Cardiac septum (tissue), 1 donor: ENCODE measurements around the gene MAP4K1. TPM values are rescaled to one million over a fixed set of nuclear protein-coding genes. Genes with fewer than 3 reads are reported as not detected.

Source experiments
- DNase-seq: peaks from one replicate; pipeline ENCODE4 v3.0.0-alpha.2; 2020; ENCODE audit warnings: low spot score
- intact Hi-C: fragments of 100-400 bp; cut with DNase I; formaldehyde crosslinking; loops from one replicate; pipeline ENCODE4 v1.14.0; 2022
- total RNA-seq: library from RNA; stranded (reverse); fragmentation: NEBNext Ultra II Directional; extraction: Animal tissue kit (Norgen Biotek cat#: 25700); gene quantifications from one replicate; pipeline ENCODE4 v1.2.1, GENCODE V29; 2021
- donor health status: DM: no; HTN: no; CAD: no.

MAP4K1 gene
- total RNA-seq, 1 donor from 2014 or later, result 1.5 TPM

- no peak for DNase-seq
- intact Hi-C loops, result no loop called here
Observed at GRCh38 chr19:38654628-38655055, 36.9 kb upstream of the MAP4K1 start.

DNA sequence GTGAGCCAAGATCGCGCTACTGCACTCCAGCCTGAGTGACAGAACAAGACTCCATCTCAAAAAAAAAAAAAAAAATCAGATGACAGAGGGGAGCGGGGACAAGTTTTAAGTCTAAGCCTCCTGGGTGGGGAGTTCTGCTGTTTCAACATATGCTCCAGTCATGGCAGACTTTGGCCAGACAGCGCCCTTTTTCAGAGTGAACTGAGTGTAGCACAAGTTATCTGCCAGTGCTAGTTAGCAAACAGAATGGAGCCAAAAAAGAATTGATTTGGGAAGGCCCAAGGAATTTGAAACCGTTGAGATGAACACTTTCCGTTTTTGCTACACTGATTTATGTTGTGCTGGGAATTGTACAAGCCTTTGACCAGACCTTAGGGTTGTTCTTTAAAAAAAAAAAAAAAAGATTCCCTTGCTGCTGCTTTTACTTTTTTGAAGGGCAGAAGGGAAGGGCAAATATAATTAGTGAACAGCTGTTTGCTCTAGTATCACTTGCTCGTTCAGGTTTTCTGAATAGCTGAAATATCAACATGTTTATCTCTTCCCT lies 35.3 kb upstream of the MAP4K1 start:
- intact Hi-C loops, result no loop called here
- no peak for DNase-seq

DNA sequence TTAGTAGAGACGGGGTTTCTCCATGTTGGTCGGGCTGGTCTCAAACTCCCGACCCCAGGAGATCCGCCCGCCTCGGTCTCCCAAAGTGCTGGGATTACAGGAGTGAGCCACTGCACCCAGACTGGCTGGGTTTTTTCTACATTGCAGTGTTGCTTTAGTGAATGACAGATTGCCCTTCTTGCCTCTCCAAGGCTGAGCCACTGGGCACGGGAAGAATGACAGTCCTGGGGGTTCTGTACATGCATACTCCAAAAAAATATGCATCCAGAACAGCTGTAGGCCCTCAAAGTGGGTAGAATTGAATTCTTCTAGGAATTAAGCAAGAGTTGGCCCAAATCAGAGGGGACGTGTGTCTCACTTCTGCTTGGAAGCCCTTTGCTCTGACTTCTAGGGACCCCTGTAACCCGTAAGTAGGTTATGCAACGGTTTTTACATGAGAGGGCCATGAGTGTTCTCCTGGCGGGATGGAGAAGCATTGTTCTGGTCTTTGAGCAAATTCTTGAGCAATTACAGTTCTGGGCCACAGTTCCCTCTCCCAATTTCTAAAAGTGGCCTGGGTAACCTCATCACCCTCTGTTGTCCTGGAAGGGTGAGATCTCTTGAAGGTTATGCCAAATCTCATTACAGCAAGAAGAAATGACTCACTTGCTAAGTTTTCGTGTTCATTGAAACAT lies 33.3 kb upstream of the MAP4K1 start:
- no peak for DNase-seq
- intact Hi-C loops, result loop anchor here (2.0 kb wide), 1 partner anchor 40 kb away; no protein-coding TSS in a partner anchor

DNA sequence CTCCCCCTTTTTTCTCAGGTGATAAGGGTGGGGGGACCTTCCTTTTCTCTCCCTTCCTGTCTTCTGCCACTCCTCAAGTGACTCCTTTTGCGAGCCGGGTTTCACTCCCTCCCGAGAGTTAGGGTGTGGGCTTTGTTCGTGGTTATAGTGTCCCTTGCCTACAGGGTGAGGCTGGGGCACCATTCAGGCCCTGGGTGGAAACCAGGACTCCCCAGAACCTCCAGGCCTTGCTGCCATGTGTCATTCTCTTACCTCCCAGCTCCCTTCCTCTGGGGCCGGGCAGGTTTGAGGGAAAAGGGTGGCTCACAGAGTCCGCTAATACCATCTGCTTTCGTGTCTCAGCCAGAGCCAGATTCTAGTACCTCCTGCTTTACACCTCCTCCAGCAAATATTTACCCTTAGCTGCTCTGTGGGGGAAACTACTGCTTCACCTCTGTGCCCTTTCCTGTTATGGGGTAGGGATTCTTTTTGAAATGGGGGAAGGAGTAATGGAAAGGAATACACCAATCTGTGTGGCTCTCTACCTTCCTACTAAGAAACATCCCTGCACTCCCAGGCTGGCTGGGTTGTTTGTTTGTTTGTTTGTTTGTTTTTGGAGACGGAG lies 32.5 kb upstream of the MAP4K1 start:
- DNase-seq, result no peak
- intact Hi-C loops, result loop anchor here (2.0 kb wide), 1 partner anchor 41 kb away; no protein-coding TSS in a partner anchor

GRCh38 chr19:38649305-38650171 lies 31.8 kb upstream of the MAP4K1 start:
- intact Hi-C loops, result loop anchor here (2.0 to 10.0 kb wide), 5 partner anchors 41 to 203 kb away; partner anchors contain the start of gene ECH1
- no peak for DNase-seq

DNA sequence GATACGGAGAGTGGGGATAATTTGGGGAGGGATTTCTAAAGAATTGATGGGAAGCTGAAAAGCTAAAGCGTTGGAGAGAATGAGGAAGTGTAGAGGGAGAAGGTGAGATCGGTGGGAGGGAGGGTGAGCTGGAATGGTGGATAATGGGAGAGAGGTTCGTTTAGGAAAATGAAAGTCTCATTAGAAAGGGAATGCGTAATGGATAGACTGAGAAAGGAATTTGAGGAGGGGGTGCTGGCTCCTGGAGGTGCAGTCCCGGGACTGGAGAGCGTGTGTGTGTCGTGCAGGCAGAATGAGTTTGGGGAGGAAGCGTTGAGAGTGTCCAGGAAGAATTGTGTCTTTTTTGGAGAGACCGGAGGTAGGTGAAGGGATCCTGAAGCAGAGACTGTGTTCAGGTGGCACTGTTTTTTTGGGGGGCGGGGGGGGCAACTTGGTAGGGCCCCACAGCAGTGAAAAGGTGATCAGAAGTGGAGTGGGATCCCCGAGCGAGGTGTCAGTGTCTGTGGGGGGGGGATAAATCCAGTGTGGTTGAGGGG lies 31.1 kb upstream of the MAP4K1 start:
- intact Hi-C loops, result loop anchor here (2.0 to 10.0 kb wide), 4 partner anchors 58 to 203 kb away; partner anchors contain the start of gene ECH1
- DNase-seq, result no peak

DNA sequence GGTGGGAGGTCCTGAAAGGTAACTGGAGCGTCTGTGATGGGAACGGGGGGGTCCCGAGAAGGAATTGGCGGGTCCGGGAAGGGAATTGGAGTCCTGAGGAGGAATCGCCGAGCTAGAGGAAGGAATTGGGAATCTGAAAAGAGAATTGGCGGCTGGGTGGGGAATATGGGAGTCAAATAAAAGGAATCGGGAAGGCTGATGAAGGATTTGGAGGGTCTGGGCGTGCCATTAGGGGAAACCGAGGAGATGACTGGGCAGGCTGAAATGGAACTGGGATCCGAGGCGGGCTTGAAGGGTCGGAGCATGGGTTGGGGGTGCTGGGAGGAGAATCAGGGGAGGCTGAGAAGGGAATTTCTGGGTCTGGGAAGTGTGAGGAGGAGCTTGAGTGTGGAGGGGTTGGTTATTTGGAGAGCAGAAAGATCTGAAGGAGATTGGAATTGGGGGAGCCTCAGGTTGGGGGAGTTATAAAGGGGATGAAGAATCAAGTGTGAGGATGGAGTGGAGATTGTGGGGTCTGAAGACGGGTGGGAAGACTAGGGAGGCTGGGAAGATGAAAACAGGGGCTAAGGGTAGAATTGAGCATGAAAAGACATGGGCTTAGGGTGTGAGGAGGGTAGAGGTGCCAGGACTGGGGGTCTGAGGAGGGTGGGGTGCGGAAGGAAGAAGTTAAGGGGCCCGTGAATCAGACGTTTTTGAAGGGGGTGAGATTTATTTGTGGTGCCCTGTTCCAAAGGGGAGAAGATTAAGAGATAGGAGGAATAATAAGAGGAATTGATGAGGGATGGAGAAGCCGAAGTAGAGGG lies 30.4 kb upstream of the MAP4K1 start:
- DNase-seq, result no peak
- intact Hi-C loops, result loop anchor here (2.0 to 10.0 kb wide), 4 partner anchors 59 to 204 kb away; partner anchors contain the start of gene ECH1

DNA sequence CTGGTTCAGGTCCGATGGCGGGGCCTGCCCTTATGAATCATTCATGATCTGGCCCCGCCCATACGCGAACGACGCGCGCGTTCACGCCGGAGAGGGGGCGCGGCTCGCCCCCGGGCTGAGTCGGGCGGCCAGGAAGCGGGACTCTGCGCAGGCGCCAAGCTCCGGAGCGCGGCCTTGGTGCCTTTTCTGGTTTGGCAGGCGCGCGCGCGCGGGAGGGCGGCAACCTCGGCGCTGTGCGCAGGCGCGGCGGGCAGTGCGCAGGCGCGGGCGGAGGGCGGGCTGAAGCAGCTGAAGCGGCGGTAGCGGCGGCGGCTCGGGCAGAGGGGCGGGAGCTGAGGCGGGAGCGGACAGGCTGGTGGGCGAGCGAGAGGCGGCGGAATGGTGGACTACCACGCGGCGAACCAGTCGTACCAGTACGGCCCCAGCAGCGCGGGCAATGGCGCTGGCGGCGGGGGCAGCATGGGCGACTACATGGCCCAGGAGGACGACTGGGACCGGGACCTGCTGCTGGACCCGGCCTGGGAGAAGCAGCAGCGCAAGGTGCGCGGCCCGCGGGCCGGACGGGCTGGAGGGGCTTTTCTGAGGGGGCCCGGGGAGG lies 29.7 kb upstream of the MAP4K1 start, which contains the start of gene ACTN4:
TSS of gene ACTN4 (plus strand) at position 282 of the 598 bp plus-strand sequence. CDS start at position 379, 97 bp downstream.
- intact Hi-C loops, result loop anchor here (5.0 to 10.0 kb wide), 3 partner anchors 60 to 205 kb away; partner anchors contain the start of gene ECH1
- DNase-seq, result peak; percentile 100

DNA sequence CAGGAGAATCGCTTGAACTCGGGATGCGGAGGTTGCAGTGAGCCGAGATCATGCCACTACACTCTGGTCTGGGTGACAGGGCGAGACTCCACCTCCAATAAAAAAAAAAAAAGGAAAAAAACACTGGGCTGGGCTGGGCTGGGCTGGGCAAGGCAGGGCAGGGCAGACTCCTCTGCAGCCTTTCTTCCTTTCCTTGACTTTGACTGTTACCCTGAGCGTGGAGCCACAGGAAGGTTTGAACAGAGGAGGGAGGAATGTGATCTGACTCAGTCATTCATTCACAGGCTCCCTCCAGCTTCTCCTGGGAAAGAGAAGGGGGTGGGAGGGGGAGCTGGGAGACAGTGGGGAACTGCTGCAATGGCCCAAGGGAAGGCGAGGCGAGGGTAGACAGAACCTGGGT lies 27.0 kb upstream of the MAP4K1 start:
- intact Hi-C loops, result loop anchor here (5.0 to 10.0 kb wide), 3 partner anchors 63 to 208 kb away; partner anchors contain the start of gene ECH1
- no peak for DNase-seq

DNA sequence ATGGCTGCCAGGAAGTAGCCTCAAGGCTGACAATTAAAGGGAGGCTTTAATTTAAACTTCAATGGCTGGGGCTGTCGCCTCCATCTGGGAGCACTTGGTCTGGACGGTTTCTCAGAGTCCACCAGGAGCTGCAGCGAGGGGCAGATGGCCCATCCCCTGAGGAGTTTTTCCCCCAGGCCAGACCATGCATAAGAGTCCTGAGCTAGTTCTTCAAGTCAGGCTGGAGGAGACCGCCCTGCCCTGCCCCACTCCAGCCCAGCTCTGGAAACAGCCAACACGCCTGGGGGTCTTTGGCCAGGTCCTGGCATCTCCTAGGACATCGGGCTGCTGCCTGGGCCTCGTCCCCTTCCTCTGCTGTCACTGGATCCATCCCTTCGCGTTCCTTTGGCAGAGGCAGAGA lies 24.4 kb upstream of the MAP4K1 start:
- intact Hi-C loops, result loop anchor here (10.0 kb wide), 1 partner anchor 193 kb away; the partner anchor contains the start of gene ECH1
- DNase-seq, result no peak

- DNase-seq, result no peak
- intact Hi-C loops, result loop anchor here (10.0 kb wide), 1 partner anchor 194 kb away; the partner anchor contains the start of gene ECH1
Observed at GRCh38 chr19:38640368-38640767, 22.6 kb upstream of the MAP4K1 start.

- intact Hi-C loops, result loop anchor here (5.0 to 10.0 kb wide), 3 partner anchors 97 to 293 kb away; partner anchors contain the start of genes ECH1, MRPS12 and SARS2
- no peak for DNase-seq
Observed at GRCh38 chr19:38639679-38640078, 21.9 kb upstream of the MAP4K1 start.

- intact Hi-C loops, result loop anchor here (5.0 kb wide), 2 partner anchors 96 to 294 kb away; partner anchors contain the start of genes MRPS12 and SARS2
- DNase-seq, result no peak
Observed at GRCh38 chr19:38638461-38638860, 20.7 kb upstream of the MAP4K1 start.

DNA sequence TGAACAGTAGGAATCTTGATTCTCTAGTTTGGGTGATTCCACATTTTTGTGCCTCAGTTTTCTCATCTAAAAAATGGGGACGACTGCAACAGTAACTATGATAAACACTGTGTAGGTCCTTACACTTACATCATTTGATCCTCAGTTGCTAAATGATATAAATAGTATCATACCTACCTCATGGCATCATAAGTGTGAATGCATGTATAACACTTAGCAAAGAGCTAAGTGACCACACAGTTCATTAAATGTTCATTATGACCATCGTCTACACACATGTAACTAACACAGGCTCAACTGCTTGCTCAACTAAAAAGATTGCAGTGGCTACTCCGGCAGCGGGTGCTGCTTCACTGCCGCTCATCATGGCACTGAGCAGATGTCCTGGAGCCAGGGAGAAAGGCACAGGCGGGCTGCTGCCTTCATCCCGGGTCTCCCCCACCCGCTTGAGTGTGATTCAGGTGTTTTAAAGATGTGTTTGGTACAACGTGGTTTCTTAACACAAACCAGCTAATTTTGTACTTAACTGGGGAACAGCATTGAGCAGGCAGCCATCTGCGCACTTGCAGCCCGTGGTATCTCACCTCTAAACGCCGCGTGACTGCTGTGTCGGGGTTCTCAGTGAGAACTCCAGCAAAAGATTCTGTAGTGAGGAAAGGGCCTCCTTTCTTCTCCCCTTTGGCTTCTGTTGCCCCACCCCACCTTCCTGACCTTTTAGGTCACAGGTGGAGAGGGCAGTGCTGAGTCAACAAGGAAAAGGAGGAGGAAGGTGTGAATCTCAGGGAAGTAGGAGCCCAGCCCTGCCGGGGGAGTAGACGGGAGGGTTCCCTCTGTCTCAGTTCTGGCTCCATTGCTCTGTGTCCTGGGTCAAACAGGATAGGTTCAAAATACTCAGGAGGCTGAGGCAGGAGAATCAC lies 18.0 kb upstream of the MAP4K1 start:
- no peak for DNase-seq
- intact Hi-C loops, result loop anchor here (2.0 to 5.0 kb wide), 3 partner anchors 93 to 297 kb away; partner anchors contain the start of genes FAM98C, MRPS12 and SARS2

DNA sequence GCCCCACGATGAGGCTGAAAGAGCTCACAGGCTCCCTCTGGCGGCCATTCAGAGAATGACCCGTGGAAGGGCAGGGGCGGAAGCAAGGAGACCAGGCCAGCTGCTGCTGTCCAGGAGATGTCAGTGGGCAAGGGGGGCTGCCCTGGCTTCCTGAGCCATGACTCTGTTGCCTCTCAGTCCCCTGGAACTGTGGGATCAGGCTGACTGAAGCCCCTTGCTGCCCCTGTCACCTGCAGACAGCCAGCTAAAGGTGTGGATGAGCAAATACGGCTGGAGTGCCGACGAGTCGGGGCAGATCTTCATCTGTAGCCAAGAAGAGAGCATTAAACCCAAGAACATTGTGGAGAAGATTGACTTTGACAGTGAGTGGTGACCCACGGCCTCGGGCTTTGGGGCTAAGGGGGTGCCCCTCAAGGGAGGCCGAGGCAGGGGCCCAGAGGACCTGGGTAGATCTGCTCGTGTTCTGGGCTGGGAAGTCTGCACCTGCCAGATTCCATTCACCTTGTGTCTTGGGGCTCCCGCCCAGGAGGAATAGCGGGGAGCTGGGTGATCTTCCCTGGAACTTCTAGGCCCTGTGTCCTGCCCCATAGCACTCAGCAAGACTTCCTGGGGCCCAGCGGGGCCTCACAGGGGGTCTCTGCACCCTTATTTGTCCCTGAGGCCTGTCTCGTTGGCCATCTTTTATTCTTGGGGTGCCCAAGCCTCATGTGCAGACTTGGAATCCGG lies 17.2 kb upstream of the MAP4K1 start:
- intact Hi-C loops, result loop anchor here (2.0 to 5.0 kb wide), 3 partner anchors 93 to 297 kb away; partner anchors contain the start of genes FAM98C, MRPS12 and SARS2

More for the DNA sequence above, 17.2 kb upstream of the MAP4K1 start:
- peak; percentile 91 for DNase-seq
